Neural cell (in vitro differentiated cells): ENCODE results near the gene PTPN9. TPM values are rescaled to one million over a fixed set of nuclear protein-coding genes. Genes with fewer than 3 reads are reported as not detected.

ENCODE experiments used
- H2AFZ ChIP-seq: fragments of 200-600, 300-800 bp; sonication (generic), shearing (Covaris generic); 2 replicates; pipeline ENCODE4 v1.6.0; 2014; ENCODE audit warnings: low read depth, mild to moderate bottlenecking, antibody characterized with exemption, low read length, moderate library complexity
- H3F3A ChIP-seq: fragments of 200-600 bp; shearing (Covaris generic); 2 replicates; pipeline ENCODE4 v1.6.1; 2016; ENCODE audit warnings: mild to moderate bottlenecking, moderate library complexity, mixed read lengths, antibody characterized with exemption, low read length; ENCODE audit not compliant: insufficient read depth, poor library complexity, severe bottlenecking
- H3K27ac ChIP-seq: fragments of 200-600, 300-800 bp; sonication (generic), shearing (Covaris generic); 2 replicates; pipeline ENCODE4 v1.5.1; 2014; ENCODE audit warnings: mild to moderate bottlenecking, low read length, moderate library complexity
- H3K27me3 ChIP-seq: fragments of 300-800, 200-600 bp; sonication (generic), shearing (Covaris generic); 2 replicates; pipeline ENCODE4 v1.6.0; 2014; ENCODE audit warnings: mild to moderate bottlenecking, low read depth, low read length, moderate library complexity; ENCODE audit not compliant: insufficient read depth
- H3K36me3 ChIP-seq: fragments of 300-800, 200-600 bp; sonication (generic), shearing (Covaris generic); 2 replicates; pipeline ENCODE4 v1.5.1; 2014; ENCODE audit warnings: mild to moderate bottlenecking, antibody characterized with exemption, low read length, moderate library complexity; ENCODE audit not compliant: insufficient read depth
- H3K4me2 ChIP-seq: fragments of 300-800, 200-600 bp; sonication (generic), shearing (Covaris generic); 2 replicates; pipeline ENCODE4 v1.6.0; 2014; ENCODE audit warnings: mild to moderate bottlenecking, low read length
- H3K4me3 ChIP-seq: fragments of 300-800, 200-600 bp; sonication (generic), shearing (Covaris generic); 2 replicates; pipeline ENCODE4 v1.5.1; 2014; ENCODE audit warnings: mild to moderate bottlenecking, low read length, moderate library complexity
- H3K79me2 ChIP-seq: fragments of 200-600 bp; shearing (Covaris generic); replicated peaks from 2 replicates; pipeline ENCODE4 v1.6.0; 2014; ENCODE audit warnings: mild to moderate bottlenecking, low read length, moderate library complexity; ENCODE audit not compliant: insufficient read depth
- H3K9ac ChIP-seq: fragments of 300-800, 200-600 bp; sonication (generic), shearing (Covaris generic); 2 replicates; pipeline ENCODE4 v1.6.1; 2016; ENCODE audit warnings: mild to moderate bottlenecking, low read length, mixed read lengths
- H3K9me2 ChIP-seq: fragments of 200-600 bp; shearing (Covaris generic); 2 replicates; pipeline ENCODE4 v1.6.1; 2016; ENCODE audit warnings: mild to moderate bottlenecking, low read length, mixed read lengths; ENCODE audit not compliant: insufficient read depth
- H3K9me3 ChIP-seq: fragments of 200-600, 300-800 bp; sonication (generic), shearing (Covaris generic); 2 replicates; pipeline ENCODE4 v1.6.1; 2016; ENCODE audit warnings: mild to moderate bottlenecking, mixed run types, low read length, moderate library complexity, mixed read lengths
- H4K20me1 ChIP-seq: fragments of 200-600 bp; shearing (Covaris generic); 2 replicates; pipeline ENCODE4 v1.6.1; 2016; ENCODE audit warnings: mild to moderate bottlenecking, mixed run types; ENCODE audit not compliant: insufficient read depth
- EP300 ChIP-seq: fragments of 450-650 bp; conservative IDR thresholded peaks from 2 replicates; pipeline ENCODE4 v1.6.1; 2014; ENCODE audit warnings: antibody characterized with exemption, mild to moderate bottlenecking, moderate library complexity; ENCODE audit not compliant: poor library complexity, severe bottlenecking
- EZH2 ChIP-seq: fragments of 200-600, 300-800 bp; shearing (Covaris generic), sonication (generic); IDR thresholded peaks from 2 replicates; pipeline ENCODE4 v1.6.1; 2014; ENCODE audit warnings: antibody characterized with exemption, low read length, borderline replicate concordance, mild to moderate bottlenecking; ENCODE audit not compliant: insufficient read depth, poor library complexity, severe bottlenecking
- MXI1 ChIP-seq: fragments of 450-650 bp; conservative IDR thresholded peaks from 2 replicates; pipeline ENCODE4 v1.6.1; 2014; ENCODE audit warnings: antibody characterized with exemption, mild to moderate bottlenecking; ENCODE audit not compliant: poor library complexity, severe bottlenecking
- POLR2AphosphoS5 ChIP-seq: IDR thresholded peaks from 2 replicates; pipeline ENCODE4 v1.6.1; 2012
- RAD21 ChIP-seq: fragments of 450-650 bp; conservative IDR thresholded peaks from 2 replicates; pipeline ENCODE4 v1.6.1; 2014; ENCODE audit warnings: antibody characterized with exemption, mild to moderate bottlenecking, moderate library complexity
- TAF1 ChIP-seq: IDR thresholded peaks from 2 replicates; pipeline ENCODE4 v1.6.1; 2012; ENCODE audit warnings: low read depth
- polyA plus RNA-seq: library from polyadenylated mRNA; depleted of rRNA; stranded (reverse); fragments of >200 nt; gene quantifications from 2 replicates; pipeline ENCODE4 v1.2.3, GENCODE V29; 2014
- TF ChIP-seq, protein P1 (sequence below): IDR thresholded peaks from 2 replicates; pipeline ENCODE4 v1.6.1; 2012; ENCODE audit warnings: borderline replicate concordance
- TF ChIP-seq, protein P2 (sequence below): fragments of 450-650 bp; IDR thresholded peaks from 2 replicates; pipeline ENCODE4 v1.5.1; 2014; ENCODE audit warnings: antibody characterized with exemption, mild to moderate bottlenecking, moderate library complexity; ENCODE audit not compliant: poor library complexity, severe bottlenecking

The PTPN9 gene
- polyA plus RNA-seq, 1 donor from 2014 or later: 33.1 TPM

DNA sequence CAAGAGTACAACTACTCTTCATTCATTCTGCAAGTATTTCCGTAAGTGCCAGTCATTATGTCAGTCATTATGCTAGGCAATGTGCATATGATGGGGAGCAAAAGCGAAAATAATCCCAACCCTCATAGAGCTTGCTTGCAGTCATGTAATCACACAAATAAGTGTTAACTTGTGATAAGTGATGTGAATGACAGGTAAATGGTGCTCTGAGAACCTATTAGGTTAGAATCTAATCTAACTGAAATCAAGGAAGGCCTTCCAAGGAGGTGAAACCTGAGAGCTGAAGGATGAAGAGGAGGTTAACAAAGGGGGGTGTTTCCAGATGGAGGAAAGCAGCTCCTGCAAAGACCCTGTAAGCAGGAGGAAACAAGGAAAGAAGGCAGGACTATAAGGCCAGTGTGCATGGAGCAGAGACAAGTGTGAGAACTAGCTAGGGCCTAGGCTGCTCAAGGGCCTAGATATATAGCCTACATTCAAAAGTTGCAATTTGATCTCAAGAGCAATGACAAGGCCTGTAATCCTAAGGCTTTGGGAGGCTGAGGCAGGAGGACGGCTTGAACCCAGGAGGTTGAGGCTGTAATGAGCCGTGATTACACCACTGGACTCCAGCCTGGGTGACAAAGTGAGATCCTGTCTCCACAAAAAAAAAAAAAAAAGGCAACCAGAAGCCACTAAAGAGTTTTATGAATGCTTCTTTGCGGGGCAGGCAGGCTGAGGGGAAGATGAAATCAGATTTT lies 5.3 kb downstream of the PTPN9 start:
- H3K4me2 ChIP-seq: peak overlapping the region; percentile 6
- H4K20me1 ChIP-seq: no peaks in the 10 kb centered on the region
- no peaks in the 10 kb centered on the region for H3K9me2 ChIP-seq

DNA sequence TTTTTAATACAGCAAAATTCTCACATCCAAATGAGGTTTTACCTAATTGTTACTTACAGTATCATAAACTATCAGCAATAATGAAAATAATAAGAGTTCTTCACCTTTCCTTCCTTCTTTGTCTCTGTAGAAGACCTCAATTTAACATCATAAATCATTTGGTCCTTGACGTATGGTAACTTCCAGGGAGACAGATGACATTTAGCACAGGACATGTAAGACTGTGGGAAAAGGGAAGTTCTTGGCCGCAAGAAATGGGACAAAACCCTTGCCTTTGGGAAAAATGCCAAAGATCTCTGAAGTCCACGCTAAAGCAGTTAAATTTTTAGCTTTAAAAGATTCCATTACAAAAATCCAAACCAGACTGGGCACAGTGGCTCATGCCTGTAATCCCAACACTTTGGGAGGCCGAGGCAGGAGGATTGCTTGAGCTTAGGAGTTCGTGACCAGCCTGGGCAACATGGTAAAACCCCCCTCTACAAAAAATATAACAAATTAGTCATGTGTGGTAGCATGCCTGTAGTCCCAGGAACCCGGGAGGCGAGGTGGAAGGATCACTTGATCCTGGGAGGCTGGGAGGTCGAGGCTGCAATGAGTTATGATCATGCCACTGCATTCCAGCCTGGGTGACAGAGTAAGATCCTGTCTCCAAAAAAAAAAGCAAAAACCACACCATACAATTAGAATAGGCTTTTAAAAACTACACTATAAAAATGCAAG lies 8.8 kb downstream of the PTPN9 start:
- TF ChIP-seq, protein P1, sequence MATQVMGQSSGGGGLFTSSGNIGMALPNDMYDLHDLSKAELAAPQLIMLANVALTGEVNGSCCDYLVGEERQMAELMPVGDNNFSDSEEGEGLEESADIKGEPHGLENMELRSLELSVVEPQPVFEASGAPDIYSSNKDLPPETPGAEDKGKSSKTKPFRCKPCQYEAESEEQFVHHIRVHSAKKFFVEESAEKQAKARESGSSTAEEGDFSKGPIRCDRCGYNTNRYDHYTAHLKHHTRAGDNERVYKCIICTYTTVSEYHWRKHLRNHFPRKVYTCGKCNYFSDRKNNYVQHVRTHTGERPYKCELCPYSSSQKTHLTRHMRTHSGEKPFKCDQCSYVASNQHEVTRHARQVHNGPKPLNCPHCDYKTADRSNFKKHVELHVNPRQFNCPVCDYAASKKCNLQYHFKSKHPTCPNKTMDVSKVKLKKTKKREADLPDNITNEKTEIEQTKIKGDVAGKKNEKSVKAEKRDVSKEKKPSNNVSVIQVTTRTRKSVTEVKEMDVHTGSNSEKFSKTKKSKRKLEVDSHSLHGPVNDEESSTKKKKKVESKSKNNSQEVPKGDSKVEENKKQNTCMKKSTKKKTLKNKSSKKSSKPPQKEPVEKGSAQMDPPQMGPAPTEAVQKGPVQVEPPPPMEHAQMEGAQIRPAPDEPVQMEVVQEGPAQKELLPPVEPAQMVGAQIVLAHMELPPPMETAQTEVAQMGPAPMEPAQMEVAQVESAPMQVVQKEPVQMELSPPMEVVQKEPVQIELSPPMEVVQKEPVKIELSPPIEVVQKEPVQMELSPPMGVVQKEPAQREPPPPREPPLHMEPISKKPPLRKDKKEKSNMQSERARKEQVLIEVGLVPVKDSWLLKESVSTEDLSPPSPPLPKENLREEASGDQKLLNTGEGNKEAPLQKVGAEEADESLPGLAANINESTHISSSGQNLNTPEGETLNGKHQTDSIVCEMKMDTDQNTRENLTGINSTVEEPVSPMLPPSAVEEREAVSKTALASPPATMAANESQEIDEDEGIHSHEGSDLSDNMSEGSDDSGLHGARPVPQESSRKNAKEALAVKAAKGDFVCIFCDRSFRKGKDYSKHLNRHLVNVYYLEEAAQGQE: no peak
- TF ChIP-seq MXI1 (no peak), TAF1 (no peak), POLR2AphosphoS5 (no peak), RAD21 (no peak)
- TF ChIP-seq, protein P2, sequence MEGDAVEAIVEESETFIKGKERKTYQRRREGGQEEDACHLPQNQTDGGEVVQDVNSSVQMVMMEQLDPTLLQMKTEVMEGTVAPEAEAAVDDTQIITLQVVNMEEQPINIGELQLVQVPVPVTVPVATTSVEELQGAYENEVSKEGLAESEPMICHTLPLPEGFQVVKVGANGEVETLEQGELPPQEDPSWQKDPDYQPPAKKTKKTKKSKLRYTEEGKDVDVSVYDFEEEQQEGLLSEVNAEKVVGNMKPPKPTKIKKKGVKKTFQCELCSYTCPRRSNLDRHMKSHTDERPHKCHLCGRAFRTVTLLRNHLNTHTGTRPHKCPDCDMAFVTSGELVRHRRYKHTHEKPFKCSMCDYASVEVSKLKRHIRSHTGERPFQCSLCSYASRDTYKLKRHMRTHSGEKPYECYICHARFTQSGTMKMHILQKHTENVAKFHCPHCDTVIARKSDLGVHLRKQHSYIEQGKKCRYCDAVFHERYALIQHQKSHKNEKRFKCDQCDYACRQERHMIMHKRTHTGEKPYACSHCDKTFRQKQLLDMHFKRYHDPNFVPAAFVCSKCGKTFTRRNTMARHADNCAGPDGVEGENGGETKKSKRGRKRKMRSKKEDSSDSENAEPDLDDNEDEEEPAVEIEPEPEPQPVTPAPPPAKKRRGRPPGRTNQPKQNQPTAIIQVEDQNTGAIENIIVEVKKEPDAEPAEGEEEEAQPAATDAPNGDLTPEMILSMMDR: no peak
- no peaks in the 10 kb centered on the region for H3K9me2 ChIP-seq
- no peak overlapping the region for H2AFZ ChIP-seq
- H3K9ac ChIP-seq: no peak overlapping the region
- H3K4me3 ChIP-seq: no peak overlapping the region
- no peak overlapping the region for H3K27ac ChIP-seq
- H3K9me3 ChIP-seq: no peaks in the 10 kb centered on the region
- no peaks in the 10 kb centered on the region for H4K20me1 ChIP-seq
- H3K79me2 ChIP-seq: peaks cover 39% of the 10 kb centered on the region
- no peak overlapping the region for H3K4me2 ChIP-seq
- H3K36me3 ChIP-seq: no peaks in the 10 kb centered on the region
- H3F3A ChIP-seq: peaks cover 6% of the 10 kb centered on the region
- H3K27me3 ChIP-seq: no peaks in the 10 kb centered on the region

More for the DNA sequence above, 5.3 kb downstream of the PTPN9 start:
- Histone ChIP-seq H3K79me2 (peaks cover 54% of the 10 kb centered on the region), H3K9me3 (no peaks in the 10 kb centered on the region), H3K27ac (peak overlapping the region; percentile 71), H3K4me3 (peak overlapping the region; percentile 47), H3K9ac (peak overlapping the region; percentile 42), H3K36me3 (no peaks in the 10 kb centered on the region), H3F3A (peaks cover 6% of the 10 kb centered on the region), H3K27me3 (no peaks in the 10 kb centered on the region), H2AFZ (no peak overlapping the region)
- TF ChIP-seq POLR2AphosphoS5: peak; percentile 69
- TF ChIP-seq EZH2: no peak
- TF ChIP-seq EP300: peak; percentile 85
- no peak for TF ChIP-seq TAF1
